SK-N-SH treated with all-trans-retinoic acid at 6 μM for 48 hours (cell line): ENCODE results near the gene CDK6.

Experiments
- PPARA ChIP-seq: fragments of 250-450 bp; sonication (Bioruptor Pico); IDR thresholded peaks from 2 replicates; pipeline ENCODE4 v1.5.0; 2020; ENCODE audit warnings: mild to moderate bottlenecking, borderline replicate concordance
- ZNF70 ChIP-seq: fragments of 450-650 bp; formaldehyde crosslinking; IDR thresholded peaks from 2 replicates; pipeline ENCODE4 v1.5.0; 2020; ENCODE audit warnings: mild to moderate bottlenecking, moderate library complexity

DNA sequence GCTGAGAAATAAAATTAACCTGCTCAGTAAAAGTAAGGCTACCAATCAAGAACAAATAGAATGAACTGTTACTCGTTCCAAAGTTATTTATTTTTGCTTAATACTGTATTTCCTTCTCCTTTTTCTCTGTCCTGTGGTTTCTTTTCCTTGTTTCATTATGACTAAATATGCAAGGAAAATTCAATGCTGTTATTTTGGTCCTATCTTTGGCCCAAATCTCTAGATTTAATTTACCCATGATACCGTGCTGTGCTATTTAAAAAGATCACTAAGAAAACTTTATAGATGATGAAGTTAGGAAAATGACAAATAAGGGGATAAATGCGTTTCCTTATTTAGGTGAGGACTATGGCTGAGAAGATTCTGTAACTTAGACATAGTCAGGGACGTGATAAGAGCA is 200.8 kb downstream of the CDK6 start:
- no peak for TF ChIP-seq ZNF70
- no peak for TF ChIP-seq PPARA (CRISPR knock-in tag)
